K562 (cell line): ENCODE data around the gene CEP295NL. TPM values are rescaled to one million over a fixed set of nuclear protein-coding genes. Genes with fewer than 3 reads are reported as not detected.

Experiments
- ATAC-seq: fragments of 200-7000 bp; cut with Tn5 transposase; 3 replicates; pipeline ENCODE4 v1.9.1; 2020; ENCODE audit warnings: moderate library complexity
- BruUV-seq: library from RNA; stranded (reverse); fragments of 400-500 nt; replicated peaks from 2 replicates; lab custom pipeline; 2021; lab: Mats Ljungman, UMichigan
- CTCF ChIA-PET: fragments of 300-600 bp; formaldehyde crosslinking; extraction: SDS; loops from one replicate; lab custom pipeline; 2021; ENCODE audit warnings: low intra/inter-chr PET ratio; lab: Yijun Ruan, JAX
- POLR2A ChIA-PET: fragments of 300-600, 350-650 bp; sonication (Branson Sonifier 250); formaldehyde crosslinking; extraction: SDS; loops from one replicate; lab custom pipeline; 2021; ENCODE audit warnings: antibody characterized with exemption, inconsistent platforms; lab: Yijun Ruan, JAX
- DNase-seq, 4 experiments: peaks; one replicate each; pipeline versions ENCODE4 v3.0.0 to v3.0.0-alpha.2; 2011 to 2018; ENCODE audit warnings: low spot score in 3 of 4, mixed read lengths in 3 of 4; ENCODE audit errors: extremely low read depth in 1 of 4
- FAIRE-seq: peaks from 2 replicates; lab custom pipeline; 2011; peaks lifted over from hg19 to GRCh38; lab: Jason Lieb, UNC
- H2AFZ ChIP-seq: 2 replicates; pipeline ENCODE4 v1.6.0; 2011; ENCODE audit warnings: low read depth, low read length, control low read depth, inconsistent platforms
- H3K27ac ChIP-seq: fragments of 200-600 bp; 3 replicates; pipeline ENCODE4 v1.8.0; 2011; ENCODE audit warnings: low read depth, mild to moderate bottlenecking, control low read depth, inconsistent platforms, low read length, moderate library complexity, mixed read lengths; ENCODE audit errors: extremely low read depth
- H3K27me3 ChIP-seq, 2 experiments: fragments of 300-600 bp in 1 of 2; 2 replicates in 1 of 2; 3 replicates in 1 of 2; pipeline versions ENCODE4 v1.6.0 to v1.8.0; 2011; ENCODE audit warnings: inconsistent platforms in 2 of 2, low read length in 2 of 2, mild to moderate bottlenecking in 1 of 2, mixed read lengths in 1 of 2, moderate library complexity in 1 of 2; ENCODE audit not compliant: control insufficient read depth in 2 of 2, insufficient read depth in 2 of 2
- H3K36me3 ChIP-seq: fragments of 300-600 bp; 3 replicates; pipeline ENCODE4 v1.8.0; 2011; ENCODE audit warnings: mild to moderate bottlenecking, low read length, inconsistent platforms; ENCODE audit not compliant: control insufficient read depth, insufficient read depth
- H3K4me1 ChIP-seq, 2 experiments: fragments of 200-600 bp in 1 of 2; replicated peaks in 1 of 2; 2 replicates in 1 of 2; 3 replicates in 1 of 2; pipeline versions ENCODE4 v1.5.1 to v1.8.0; 2011; ENCODE audit warnings: inconsistent platforms in 2 of 2, low read length in 2 of 2, mild to moderate bottlenecking in 1 of 2, mixed read lengths in 1 of 2, moderate library complexity in 1 of 2; ENCODE audit not compliant: control insufficient read depth in 2 of 2, insufficient read depth in 2 of 2
- H3K4me2 ChIP-seq: 2 replicates; pipeline ENCODE4 v1.6.1; 2011; ENCODE audit warnings: low read length, control low read depth, inconsistent platforms, mixed read lengths; ENCODE audit not compliant: insufficient read depth
- H3K4me3 ChIP-seq: fragments of 200-600 bp; sonication (generic), shearing (Covaris generic); 2 replicates; pipeline ENCODE4 v1.5.1; 2016; ENCODE audit warnings: control low read depth, inconsistent platforms
- H3K79me2 ChIP-seq: fragments of 200-600 bp; 3 replicates; pipeline ENCODE4 v1.8.0; 2011; ENCODE audit warnings: low read length, inconsistent platforms; ENCODE audit not compliant: control insufficient read depth, insufficient read depth
- H3K9ac ChIP-seq, 2 experiments: 2 replicates each; pipeline versions ENCODE4 v1.6.0 to v1.6.1; 2011; ENCODE audit warnings: low read depth in 2 of 2, low read length in 2 of 2, control low read depth in 1 of 2, inconsistent platforms in 1 of 2, mild to moderate bottlenecking in 1 of 2, mixed read lengths in 1 of 2; ENCODE audit not compliant: insufficient read depth in 1 of 2
- H3K9me1 ChIP-seq: one replicate; pipeline ENCODE4 v1.6.0; 2011; ENCODE audit warnings: inconsistent platforms, mild to moderate bottlenecking, low read length, moderate library complexity; ENCODE audit not compliant: control insufficient read depth, insufficient read depth
- H3K9me3 ChIP-seq: replicated peaks from 2 replicates; pipeline ENCODE4 v1.5.1; 2011; ENCODE audit warnings: low read depth, low read length, inconsistent platforms; ENCODE audit not compliant: control insufficient read depth, insufficient read depth
- H4K20me1 ChIP-seq: replicated peaks from 2 replicates; pipeline ENCODE4 v1.6.1; 2011; ENCODE audit warnings: low read length, inconsistent platforms, mixed read lengths; ENCODE audit not compliant: control insufficient read depth, insufficient read depth
- ARHGAP35 ChIP-seq: fragments of 450-650 bp; IDR thresholded peaks from 2 replicates; pipeline ENCODE4 v1.6.1; 2018; ENCODE audit not compliant: partially characterized antibody
- ELF1 ChIP-seq: fragments of 200-800 bp; sonication (Bioruptor generic); IDR thresholded peaks from 2 replicates; pipeline ENCODE4 v1.6.1; 2016; ENCODE audit warnings: missing genetic modification characterization, missing compliant biosample characterization
- EP400 ChIP-seq: fragments of 450-650 bp; IDR thresholded peaks from 2 replicates; pipeline ENCODE4 v1.6.1; 2017; ENCODE audit warnings: antibody characterized with exemption, mild to moderate bottlenecking, moderate library complexity
- NCOA2 ChIP-seq, 2 experiments: fragments of 450-650 bp; IDR thresholded peaks; 2 replicates each; pipeline ENCODE4 v1.6.1; 2018; ENCODE audit warnings: mild to moderate bottlenecking in 2 of 2, moderate library complexity in 1 of 2; ENCODE audit not compliant: partially characterized antibody in 2 of 2
- NFXL1 ChIP-seq: fragments of 450-650 bp; formaldehyde crosslinking; IDR thresholded peaks from 2 replicates; pipeline ENCODE4 v1.4.0; 2021; ENCODE audit warnings: mild to moderate bottlenecking
- PHF20 ChIP-seq: fragments of 450-650 bp; IDR thresholded peaks from 2 replicates; pipeline ENCODE4 v1.6.1; 2018; ENCODE audit not compliant: partially characterized antibody
- RBBP5 ChIP-seq: fragments of 200-600 bp; sonication (generic); IDR thresholded peaks from 2 replicates; pipeline ENCODE4 v1.6.1; 2012; ENCODE audit warnings: borderline replicate concordance, mild to moderate bottlenecking, low read length, control low read depth, inconsistent platforms; ENCODE audit not compliant: insufficient read depth, poor library complexity, severe bottlenecking
- ZNF436 ChIP-seq: fragments of 250-450, 450-650 bp; sonication (Bioruptor Pico); formaldehyde crosslinking; IDR thresholded peaks from 2 replicates; pipeline ENCODE4 v1.7.0; 2020; ENCODE audit warnings: mild to moderate bottlenecking
- ZNF583 ChIP-seq: fragments of 250-450 bp; sonication (Bioruptor Pico); IDR thresholded peaks from 2 replicates; pipeline ENCODE4 v1.4.0; 2020
- WGBS: fragments of 100-300 bp; shearing (Covaris generic); methylation state at CpG from one replicate; pipeline ENCODE4 v1.1.6; 2016; ENCODE audit warnings: low coverage, mixed read lengths; ENCODE audit not compliant: insufficient coverage; ENCODE audit errors: missing lambda C conversion rate; 5-methylcytosine and 5-hydroxymethylcytosine counted together
- in situ Hi-C: fragments of 300-500 bp; cut with MboI; formaldehyde crosslinking; loops from 4 replicates; pipeline ENCODE4 v1.15.0; 2018; ENCODE audit warnings: inconsistent platforms, mixed read lengths
- intact Hi-C: fragments of 100-400 bp; cut with micrococcal nuclease; formaldehyde crosslinking; loops from 2 replicates; pipeline ENCODE4 v1.14.2; 2022
- polyA plus RNA-seq, 8 experiments: library from polyadenylated mRNA; depleted of rRNA in 4 of 8; stranded (reverse) in 5 of 8; unstranded in 3 of 8; fragments of >200 nt; fragmentation: Nextera tagmentation in 2 of 8; fragmentation: Illumina TruSeq in 1 of 8; extraction: Ambion mirVana in 2 of 8; extraction: Trizol in 1 of 8; gene quantifications; 2 replicates each; pipeline versions ENCODE4 v1.2.1 to v1.2.3, GENCODE V29; 2011 to 2014; ENCODE audit warnings: inconsistent platforms in 1 of 8, missing spikeins in 1 of 8
- total RNA-seq, 7 experiments: library from RNA; depleted of rRNA in 6 of 7; stranded (reverse); fragments of >200 nt in 6 of 7; fragmentation: Illumina TruSeq in 2 of 7; extraction: Trizol in 2 of 7; gene quantifications; 2 replicates each; pipeline versions ENCODE4 v1.2.1 to v1.2.3, GENCODE V29; 2011 to 2021; ENCODE audit warnings: low replicate concordance in 1 of 7
- TF ChIP-seq, protein P1 (sequence below): fragments of 450-650 bp; formaldehyde crosslinking; IDR thresholded peaks from 2 replicates; pipeline ENCODE4 v1.4.0; 2020; ENCODE audit warnings: mild to moderate bottlenecking

Gene CEP295NL
- total and polyA plus RNA-seq, 9 of the 15 experiments (the other 6 are each of a cell fraction or from before 2014, with no cell fraction given) = not detected

DNA sequence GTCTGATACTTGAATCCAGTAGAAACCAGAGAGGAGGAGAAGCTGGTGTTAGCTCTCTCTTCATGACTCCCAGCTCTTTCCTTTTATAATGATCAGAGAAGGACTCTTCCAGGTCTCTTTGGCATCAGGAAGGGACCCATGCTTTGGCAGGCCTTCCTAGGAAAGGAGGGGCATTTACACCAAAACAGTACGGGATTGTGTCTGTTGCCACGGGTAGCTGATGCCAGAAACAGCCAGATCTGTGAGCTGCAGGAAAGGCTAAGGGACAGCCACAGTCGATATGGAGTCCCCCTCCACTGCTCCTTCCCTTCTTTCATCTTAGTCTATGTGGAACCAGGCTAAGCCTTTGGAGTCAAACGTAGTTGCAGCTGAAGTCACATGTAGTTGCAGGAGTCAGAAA is 9.3 kb downstream of the CEP295NL start:
- H2AFZ ChIP-seq = no peak overlapping the region
- H3K4me1 ChIP-seq = no peaks in the 10 kb centered on the region
- H3K27ac ChIP-seq = no peak overlapping the region
- H3K4me3 ChIP-seq = no peak overlapping the region
- WGBS = 2% methylated on average over 4 of the region's 4 CpGs
- H3K79me2 ChIP-seq = no peaks in the 10 kb centered on the region
- H3K4me2 ChIP-seq = no peak overlapping the region
- peaks cover 2% of the 10 kb centered on the region for H3K9me1 ChIP-seq
- no peaks in the 10 kb centered on the region; the same call in 1 of the 2 replicates for H3K9me3 ChIP-seq
- in situ Hi-C loops = no loop called here
- no peaks in the 10 kb centered on the region for H3K36me3 ChIP-seq
- intact Hi-C loops = no loop called here
- H3K27me3 ChIP-seq = peaks cover 53 to 89% of the 10 kb centered on the region in 2 experiments
- H4K20me1 ChIP-seq = peaks cover 14% of the 10 kb centered on the region
- H3K9ac ChIP-seq = no peak overlapping the region
- no TSS peak for BruUV-seq
- ATAC-seq = no peak
- FAIRE-seq = no peak
- DNase-seq = no peak
- POLR2A ChIA-PET = interaction anchor here (0.8 kb wide), 1 partner anchor 18 kb away, joined by 3 read pairs; no protein-coding TSS in a partner anchor
- TF ChIP-seq ZNF583 (CRISPR knock-in tag) (no peak), NCOA2 (IDR thresholded peaks at IDR 0.05; ENCODE audit: partially characterized antibody in 2 of 2) (no peak), RBBP5 (no peak), ARHGAP35 (no peak), PHF20 (no peak), NFXL1 (no peak), ELF1 (tag) (no peak), ZNF436 (CRISPR knock-in tag) (no peak), EP400 (no peak)
- TF ChIP-seq, protein P1, sequence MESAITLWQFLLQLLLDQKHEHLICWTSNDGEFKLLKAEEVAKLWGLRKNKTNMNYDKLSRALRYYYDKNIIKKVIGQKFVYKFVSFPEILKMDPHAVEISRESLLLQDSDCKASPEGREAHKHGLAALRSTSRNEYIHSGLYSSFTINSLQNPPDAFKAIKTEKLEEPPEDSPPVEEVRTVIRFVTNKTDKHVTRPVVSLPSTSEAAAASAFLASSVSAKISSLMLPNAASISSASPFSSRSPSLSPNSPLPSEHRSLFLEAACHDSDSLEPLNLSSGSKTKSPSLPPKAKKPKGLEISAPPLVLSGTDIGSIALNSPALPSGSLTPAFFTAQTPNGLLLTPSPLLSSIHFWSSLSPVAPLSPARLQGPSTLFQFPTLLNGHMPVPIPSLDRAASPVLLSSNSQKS (CRISPR knock-in tag) = no peak
- CTCF ChIA-PET = no interaction called here
